Hindlimb muscle (tissue), 1 donor: Measurements from ENCODE around the gene FGD4. TPM values are rescaled to one million over a fixed set of nuclear protein-coding genes. Genes with fewer than 3 reads are reported as not detected.

ENCODE experiments used
- DNase-seq: peaks from one replicate; pipeline ENCODE4 v3.0.0-alpha.2; 2013
- polyA plus RNA-seq: library from polyadenylated mRNA; unstranded; fragments of 120-200 nt; gene quantifications from one replicate; pipeline ENCODE4 v1.2.1, GENCODE V29; 2013; ENCODE audit not compliant: insufficient read length

FGD4 gene
- polyA plus RNA-seq, 1 donor, result 21.0 TPM

DNA sequence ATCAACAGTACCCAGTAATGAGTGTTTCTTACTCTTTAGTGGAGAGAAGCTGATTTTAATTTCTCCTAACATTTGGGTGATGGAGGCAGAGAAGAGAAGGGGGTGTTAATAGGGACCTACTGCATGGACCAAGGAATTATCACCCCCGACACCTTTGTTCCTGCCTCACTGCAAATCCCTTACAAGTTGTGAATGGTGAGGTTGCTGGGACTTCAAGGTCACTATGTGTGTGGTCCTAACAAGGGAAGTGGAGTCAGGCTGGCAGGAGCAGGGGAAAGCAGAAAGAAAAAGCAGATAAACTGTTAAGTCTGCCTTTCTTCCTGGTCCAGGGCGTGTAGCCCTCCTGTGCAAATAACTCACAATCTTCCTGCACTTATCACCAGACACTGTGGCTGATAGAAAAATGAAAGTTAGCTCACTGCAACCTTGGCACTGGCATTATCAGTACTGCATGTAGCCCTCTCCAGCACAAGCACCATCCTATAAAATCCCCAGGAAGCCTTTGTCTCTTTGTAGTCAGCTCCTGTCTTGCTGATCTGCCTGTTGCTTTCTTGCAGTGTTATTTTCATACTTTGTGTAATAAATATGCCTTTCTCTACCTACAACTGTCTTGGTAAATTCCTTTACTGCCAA lies 167.4 kb downstream of the FGD4 start:
- DNase-seq, result no peak

DNA sequence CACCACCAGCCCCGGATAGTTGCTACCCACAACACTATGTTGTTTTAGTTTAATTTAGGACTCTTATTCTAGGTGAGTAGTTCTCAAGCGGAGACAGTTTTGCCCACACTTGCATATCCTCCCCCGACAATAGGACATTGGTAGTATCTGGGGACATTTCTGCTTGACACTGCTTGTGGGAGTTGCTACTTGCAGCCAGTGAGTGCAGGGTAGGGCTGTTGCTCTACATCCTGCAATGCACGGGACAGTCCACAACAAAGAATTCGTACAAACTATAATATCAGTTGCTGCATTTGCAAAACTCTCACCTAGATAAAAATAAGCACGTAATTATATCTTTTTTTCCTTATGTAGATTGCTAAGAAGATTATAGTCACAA lies 167.9 kb downstream of the FGD4 start:
- DNase-seq, result no peak

DNA sequence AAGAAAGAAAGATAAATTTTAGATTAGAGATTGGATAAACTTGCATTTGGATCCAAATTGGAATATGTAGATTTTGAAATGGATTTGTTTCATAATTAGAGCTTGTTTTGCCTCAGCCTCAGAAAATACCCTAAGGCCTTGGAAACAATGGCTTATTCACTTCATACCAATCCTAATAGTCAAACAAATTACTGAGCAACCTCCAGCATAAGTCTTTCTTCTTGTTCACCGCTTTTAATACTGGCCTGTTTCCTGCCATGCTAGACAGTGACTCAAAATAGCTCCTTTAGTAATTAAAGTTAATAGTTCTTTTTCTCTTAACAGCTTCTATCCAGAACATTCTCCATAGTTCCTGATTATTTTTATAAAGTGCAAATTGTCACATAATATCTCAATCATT lies 168.9 kb downstream of the FGD4 start:
- DNase-seq, result no peak

DNA sequence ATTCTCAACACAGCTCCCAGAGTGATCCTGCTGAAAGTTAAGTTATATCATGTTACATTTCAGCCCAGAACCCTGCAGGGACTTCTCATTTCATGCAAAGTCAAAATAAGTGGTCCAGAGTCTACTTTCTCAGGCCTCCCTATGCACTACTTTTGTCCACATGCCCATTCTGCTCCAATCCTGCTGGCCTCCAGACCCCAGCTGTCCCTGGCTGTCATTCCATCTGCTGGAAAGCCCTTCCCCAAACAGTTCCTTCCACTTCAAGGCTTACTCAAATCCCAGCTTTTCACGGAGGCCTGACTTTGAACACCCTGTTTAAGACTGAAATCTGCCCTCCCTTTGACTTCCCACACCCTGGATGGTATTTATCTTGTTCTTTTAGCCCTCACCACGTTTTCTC lies 169.9 kb downstream of the FGD4 start:
- no peak for DNase-seq

DNA sequence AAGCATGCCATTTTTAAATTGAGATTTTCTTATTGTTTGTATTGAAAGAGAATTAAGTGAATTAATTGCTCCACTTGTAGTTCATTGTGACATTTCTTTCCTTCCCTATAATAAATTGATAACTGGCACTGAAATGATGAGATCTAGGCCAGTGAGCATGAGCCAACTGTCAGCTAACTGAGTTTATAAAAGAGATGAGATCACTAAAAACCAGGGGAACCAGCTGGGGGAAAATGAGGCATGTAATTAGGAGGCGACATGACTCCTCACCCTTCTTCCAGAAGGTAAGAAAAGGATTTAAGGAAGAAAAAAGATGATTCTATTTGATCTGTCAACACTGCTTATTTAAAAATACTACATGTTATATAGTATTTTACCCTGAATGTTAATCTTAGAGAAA lies 175.2 kb downstream of the FGD4 start:
- no peak for DNase-seq

DNA sequence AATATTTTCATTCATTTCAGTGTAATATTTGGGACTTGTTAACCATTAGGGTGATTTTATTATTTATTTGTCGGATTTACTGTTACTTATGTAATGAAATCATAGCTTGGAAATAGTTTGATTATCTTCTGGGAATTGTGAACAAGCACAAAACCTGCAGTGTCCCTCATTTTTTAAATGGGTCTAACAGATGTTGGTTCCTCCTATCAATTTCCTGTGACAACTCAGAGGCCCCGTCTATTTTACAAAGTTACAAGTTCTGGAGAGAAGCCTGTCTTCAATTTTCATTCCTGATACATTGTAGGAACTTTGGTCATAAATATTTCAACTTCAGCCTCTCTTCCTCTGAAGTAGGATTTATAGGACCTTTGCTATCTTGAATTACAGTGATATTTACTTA lies 178.0 kb downstream of the FGD4 start:
- DNase-seq, result no peak

DNA sequence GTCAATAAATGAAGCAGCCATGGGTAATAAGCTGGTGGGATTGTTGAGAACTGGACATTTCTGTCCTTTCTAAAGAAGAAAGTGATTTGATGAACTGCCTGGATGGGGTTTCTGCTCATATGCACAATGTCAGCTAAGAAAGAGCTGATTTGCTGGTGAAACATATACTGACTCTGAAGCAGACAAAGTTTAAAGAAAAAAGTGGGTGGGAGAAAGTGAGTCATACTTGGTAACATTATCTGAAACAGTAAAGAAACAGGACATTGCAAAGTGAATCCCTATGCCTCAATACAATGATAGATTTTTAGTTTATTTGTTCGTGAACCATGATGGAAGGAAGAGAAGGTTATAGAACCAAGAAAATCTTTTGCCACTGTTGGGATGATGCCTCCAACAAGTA lies 184.2 kb downstream of the FGD4 start:
- no peak for DNase-seq

DNA sequence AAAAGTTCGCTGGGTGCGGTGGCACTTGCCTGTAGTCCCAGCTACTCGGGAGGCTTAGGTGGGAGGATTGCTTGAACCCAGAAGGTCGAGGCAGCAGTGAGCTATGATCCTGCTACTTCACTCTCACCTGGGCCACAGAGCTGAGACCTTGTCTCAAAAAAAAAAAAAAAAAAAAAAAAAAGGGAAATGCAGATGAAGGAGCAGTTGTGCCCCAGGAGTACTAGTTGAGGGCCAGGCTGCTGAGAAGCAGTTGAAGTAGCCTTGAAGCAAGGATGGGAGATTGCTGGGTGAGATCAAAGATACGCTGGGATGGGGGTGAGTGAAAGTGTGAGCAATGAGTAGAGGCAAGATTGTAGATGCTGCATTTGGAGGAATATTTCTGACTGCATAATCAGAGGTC lies 186.3 kb downstream of the FGD4 start:
- DNase-seq, result no peak

DNA sequence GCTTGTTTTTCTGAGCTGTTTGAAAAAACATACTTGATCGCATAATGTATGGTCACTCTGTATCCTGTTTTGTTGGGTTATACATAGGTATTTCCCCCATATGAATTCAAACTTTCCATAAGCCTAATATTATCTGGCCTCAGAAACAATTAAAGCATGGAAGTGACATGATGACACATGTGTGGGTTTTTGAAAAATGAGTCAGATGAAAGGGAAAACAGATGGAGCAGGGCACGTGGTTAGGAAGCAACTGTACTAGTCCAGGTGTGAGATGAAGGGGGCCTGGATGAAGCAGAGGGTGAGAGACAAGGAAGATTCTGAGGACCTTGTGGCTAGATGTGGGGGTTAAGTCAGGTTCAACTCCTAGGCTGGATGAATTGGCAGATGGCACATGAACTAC lies 187.0 kb downstream of the FGD4 start:
- peak; percentile 8 for DNase-seq

DNA sequence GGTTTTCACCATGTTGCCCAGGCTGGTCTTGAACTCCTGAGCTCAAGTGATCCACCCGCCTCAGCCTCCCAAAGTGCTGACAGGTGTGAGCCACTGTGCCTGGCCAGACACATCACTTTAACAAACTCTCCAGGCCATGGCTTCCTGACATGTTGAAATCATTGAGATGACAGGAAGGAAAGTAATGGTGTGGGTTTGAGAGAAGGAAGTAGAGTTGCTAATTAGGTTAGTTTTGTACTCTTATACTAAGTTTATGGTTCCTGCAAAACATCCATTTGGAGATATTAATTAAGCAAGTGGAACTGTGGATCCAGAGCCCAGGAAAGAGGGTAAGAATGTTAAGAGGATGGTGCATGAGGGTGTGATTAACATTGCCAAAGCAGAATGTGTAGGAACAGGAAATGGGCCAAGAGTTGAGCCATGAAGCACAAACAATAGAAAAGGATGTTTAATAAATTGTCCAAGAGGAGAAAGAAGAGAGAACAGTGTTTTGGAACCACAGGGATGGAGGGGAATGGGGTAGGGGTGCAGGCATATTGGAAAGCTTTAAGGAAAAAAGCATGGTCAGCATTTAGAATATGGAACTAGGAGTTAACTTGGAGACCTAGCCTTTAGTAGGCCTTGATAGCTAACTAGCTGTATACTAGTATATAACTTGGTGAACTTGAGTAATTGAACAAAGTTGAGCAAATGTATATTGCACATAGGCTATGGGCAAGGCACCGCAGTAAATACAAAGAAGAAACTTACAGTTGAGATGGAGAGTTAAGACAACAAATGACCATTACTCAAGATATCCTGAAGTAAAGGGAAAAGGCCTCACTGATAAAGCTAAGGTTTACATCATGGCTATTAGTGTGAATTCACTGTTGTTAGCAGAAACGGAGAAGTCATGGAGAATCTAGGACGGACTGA lies 188.5 kb downstream of the FGD4 start:
- no peak for DNase-seq

DNA sequence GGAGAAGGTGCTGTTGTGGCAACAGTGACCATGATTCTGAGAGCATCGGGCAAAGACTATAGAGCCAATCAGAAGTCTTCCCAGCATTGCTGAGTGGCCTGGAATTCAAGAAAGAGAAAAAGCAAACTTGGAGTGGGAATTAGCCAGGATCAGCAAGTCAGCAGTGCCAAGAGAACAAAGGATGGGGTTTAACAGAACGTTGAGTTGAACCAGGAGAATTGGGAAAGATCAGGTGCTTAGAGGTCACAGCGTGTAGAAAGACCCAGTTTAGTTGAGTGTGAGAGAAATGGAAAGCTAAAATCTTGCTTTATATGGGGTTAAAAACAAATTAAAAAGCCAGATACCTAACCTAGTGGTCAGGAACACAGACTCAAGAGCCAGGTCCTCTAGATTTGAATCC lies 189.2 kb downstream of the FGD4 start:
- DNase-seq, result no peak

DNA sequence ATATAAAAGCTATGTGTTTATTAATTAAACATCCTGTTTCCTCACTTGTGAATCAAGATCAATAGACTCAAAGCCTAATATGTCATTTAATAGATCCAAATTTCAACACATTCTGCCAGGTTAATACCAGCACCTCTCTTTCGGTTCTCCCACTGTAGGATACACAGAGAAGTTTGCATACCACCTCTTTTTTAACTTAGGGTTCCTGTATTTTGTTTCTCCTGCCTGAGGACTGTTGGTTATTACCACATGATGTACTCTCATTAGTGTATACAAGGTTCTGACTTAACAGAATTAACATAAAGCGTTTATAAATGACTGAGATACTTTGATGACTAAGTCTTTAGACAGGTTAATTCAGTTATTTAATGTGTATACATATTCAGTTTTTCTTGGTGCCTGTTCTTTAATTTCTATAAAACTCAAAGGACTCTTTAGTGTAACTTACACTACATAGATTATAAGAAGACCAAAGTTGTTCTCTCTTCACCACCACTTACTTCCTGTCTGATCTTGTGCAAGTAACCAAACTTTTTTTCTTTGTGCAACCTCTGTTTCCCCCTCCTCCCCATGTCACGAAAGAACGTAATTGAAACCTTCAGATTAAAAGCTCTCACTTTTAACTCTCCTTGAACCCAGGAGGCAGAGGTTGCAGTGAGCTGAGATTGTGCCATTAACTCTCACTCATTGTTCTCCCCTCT lies 190.0 kb downstream of the FGD4 start:
- no peak for DNase-seq

DNA sequence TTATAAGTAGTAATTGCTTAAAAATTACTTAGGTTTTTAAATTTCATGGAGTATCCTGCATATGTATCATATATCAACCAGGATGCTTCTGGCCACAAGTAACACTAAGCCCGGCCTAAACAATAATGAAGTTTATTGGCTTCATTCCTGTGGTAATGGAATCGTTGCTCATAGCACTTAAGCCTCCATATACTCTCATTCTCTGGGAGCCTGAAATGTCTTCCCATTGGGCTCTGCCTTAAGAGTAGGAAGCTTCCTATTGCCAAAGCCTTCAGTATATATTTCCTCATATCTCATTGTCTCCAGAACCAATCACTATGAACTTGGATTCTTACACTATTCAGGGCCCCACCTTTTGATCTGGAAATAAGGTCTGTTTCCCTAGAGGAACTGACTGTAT lies 195.9 kb downstream of the FGD4 start:
- DNase-seq, result no peak

DNA sequence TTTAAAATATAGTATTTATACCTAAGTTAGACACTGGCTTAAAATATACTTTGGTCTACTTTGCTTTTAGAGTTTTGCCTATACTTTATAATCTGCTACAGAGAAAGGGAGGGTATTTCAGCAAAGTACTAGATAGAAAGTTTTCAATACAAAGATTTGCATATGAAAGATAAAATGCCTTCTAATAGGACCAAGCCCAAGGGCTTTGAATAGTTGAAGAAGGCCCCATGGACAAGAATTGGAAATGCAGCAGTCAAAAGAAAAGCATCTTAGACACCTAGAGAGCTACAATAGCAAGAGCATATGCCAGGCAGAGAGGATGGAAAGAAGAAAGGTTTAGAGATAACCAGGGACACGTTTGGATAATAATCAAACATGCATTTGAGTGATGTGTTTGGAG lies 196.7 kb downstream of the FGD4 start:
- DNase-seq, result no peak

DNA sequence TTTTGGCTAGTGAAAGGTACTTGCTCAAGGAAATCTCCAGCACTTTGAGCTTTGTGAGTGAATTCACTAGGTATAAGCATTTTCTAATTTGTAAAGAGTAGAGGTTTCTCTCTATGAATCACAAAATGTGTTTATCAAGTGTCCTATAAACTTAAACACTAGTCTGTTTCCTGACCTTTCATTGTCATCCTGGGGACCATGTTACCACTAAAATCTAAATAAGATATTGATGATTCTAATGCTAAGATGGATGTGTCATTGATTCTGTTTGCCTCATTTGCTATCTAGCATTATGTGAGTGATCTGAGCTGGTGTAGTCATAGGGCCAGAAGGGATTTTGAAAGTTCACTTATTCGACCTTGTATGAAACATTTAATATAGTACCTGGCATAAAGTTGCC lies 199.3 kb downstream of the FGD4 start:
- no peak for DNase-seq

DNA sequence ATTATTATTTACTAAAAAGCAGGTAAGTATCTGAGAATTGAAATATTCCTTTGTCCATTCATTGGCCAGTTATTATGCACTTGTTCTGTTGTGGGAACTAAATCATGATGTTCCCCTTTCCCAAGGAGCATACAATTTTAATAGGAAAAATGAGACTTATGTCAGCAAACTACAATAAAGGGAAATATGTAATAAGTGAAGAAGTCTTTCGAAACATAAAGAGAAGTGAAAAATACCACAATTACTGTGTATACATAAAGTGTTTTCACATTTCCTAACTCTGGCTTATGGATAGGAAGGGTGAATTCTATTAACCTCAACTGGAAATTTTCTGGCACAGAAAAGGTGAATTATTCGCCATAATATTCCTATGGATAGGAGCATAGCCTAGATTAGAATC lies 201.3 kb downstream of the FGD4 start:
- no peak for DNase-seq

DNA sequence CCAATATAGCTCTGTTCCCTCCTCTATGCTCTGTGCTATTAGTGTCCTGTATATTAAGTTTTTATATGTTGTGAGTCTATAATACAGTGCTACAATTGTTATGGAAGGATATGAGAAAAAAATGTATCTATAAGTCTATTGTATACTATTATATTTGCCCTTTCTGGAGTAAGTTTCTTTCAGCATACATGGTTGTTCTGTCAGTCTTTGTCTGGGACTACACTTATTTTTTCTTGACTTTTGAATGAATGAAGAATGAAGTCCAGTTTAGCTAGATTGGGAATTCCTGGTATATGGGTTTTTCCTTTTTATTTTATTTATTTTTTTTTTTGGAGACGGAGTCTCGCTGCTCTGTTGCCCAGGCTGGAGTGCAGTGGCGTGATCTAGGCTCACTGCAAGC lies 203.7 kb downstream of the FGD4 start:
- no peak for DNase-seq

DNA sequence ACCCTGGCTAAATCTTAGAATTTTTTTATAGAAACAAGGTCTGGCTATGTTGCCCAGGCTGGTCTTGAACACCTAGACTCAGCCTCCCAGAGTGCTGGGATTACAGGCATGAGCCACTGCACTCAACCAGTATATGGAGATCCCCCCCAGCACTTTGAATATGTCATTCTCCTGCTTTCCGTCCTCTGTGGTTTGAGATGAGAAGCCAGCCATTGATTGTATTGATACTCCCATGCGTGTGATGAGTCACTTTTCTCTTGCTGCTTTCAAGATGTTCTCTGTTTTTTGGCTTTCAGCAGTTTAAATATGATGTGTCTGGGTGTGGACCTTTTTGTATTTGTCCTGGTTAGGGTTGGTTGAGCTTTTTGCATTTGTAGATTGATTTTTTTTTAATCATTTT lies 204.5 kb downstream of the FGD4 start:
- no peak for DNase-seq

DNA sequence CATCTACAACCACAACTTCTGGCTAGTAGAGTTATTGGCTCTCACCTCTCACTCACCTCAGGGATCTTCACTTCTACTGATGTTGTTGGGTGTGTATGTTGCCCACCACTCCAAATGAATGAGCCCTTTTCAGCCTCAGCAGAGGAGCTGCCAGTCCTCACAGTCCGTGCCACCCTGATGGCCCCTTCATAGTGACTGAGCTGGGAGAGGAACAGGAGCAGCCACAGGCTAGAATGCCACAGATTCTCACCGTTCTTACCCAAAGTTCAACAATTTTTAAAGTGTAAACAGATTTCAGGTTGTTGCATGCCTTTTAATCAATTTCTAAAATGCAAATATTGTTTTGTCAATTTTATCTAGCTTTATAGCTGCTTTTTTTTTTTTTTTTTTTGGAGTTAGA lies 205.2 kb downstream of the FGD4 start:
- no peak for DNase-seq

DNA sequence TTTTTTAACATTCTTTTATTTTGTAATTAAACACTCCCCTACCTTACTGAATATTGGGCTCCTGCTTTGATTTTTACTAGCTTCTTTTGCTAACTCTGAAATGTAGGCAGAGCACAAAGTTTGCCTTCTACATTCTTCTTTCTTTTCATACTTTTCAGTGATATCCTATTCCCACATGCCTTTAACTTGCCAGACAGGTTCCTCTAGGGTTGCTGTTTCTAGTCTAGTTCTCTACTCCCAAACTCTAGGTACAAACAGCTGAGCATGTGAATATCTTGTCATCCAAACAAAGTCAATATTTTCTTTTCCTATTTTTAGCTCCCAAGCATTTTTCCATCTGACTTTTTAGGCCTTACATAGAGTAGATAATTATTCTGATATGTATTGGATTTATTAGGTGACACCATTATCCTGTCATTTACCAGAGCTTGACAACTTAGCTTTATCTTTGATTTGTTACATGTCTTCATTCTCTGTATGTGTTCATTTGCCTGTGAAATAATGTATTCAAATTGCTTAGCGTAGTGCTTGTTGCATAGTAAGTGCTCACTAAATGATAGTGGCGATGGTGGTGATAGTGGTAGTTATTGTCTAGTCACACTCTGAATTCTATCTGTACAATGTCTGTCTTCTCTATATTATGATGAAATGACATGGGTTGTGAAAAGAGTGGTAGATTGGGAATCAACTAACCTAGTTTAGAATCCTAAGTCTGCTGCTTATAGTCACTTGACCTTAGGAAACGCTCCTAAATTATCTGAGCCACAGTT lies 206.2 kb downstream of the FGD4 start:
- DNase-seq, result no peak

DNA sequence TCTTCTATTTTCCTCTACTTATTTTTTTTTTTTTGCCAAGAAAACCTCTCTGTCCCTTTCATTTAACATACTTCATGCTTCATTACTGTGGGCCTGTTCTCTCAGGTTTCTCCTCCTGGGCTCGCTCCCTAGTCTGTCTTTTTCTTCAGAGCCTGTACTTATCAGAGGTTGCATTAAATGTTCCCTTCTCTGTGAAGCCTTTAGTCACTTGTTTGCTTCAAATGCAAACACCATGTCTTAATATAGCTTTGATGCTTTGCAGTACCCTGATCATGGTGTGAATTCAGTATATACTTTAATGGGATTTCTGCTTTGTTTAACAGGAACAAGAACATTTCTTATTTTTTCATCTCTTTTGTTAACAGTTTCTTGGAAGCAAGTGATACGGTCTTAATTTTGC lies 207.1 kb downstream of the FGD4 start:
- DNase-seq, result no peak

DNA sequence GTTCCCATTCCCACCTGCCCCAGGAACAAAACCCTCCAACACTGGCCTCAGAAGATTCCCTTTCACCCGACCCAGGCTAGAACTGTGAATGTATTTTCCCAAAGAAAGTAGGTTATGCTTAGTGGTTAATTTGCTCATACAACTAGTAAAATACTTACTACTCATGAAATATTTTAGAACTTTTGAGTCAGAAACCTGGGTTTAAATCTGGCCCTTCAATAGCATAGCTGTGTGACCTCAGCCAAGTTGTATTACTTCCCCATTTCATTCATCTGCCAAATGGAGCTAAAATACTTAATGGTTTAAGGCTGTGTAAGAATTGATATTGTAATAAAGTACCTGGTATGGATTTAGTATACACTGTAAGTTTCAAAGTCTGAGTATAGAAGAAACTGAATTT lies 210.6 kb downstream of the FGD4 start:
- no peak for DNase-seq

DNA sequence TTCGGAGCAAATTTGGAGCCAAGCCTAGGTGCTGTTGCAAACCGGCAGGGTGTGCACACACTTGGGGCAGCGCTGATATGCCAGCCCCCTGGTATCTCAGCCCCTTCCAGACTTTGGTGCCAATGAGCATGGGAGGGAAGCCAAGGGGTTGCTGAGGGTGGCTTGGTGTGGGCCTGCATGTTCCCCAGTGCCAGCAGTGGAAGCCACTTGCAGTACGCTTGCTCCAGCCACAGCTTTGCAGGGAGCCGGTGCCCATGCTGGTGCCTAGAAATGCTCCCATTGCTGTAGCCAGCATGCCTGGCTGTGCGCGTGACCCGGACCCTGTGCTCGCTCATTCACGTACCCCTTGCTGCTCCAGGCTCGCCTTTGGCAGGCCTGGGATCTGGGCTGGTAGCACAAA lies 212.6 kb downstream of the FGD4 start:
- no peak for DNase-seq
